Pancreas (tissue), 10 donors: ENCODE data around the gene IL1A. TPM values are rescaled to one million over a fixed set of nuclear protein-coding genes. Genes with fewer than 3 reads are reported as not detected.

Experiments
- ATAC-seq, 4 donors: fragments of 200-7000 bp; cut with Tn5 transposase; one replicate each; pipeline versions ENCODE4 v1.8.0 to v1.9.1; 2020; ENCODE audit warnings: mild to moderate bottlenecking in 4 of 4, moderate library complexity in 4 of 4
- DNase-seq, 6 donors: peaks; one replicate each; pipeline ENCODE4 v3.0.0-alpha.2; 2020
- FAIRE-seq: peaks from 2 replicates; lab custom pipeline; 2012; peaks lifted over from hg19 to GRCh38; lab: Jason Lieb, UNC
- H3K27ac ChIP-seq, 4 donors: fragments of 200-600 bp; sonication (generic); 1 replicate in 3 of 4; 2 replicates in 1 of 4; pipeline versions ENCODE4 v1.5.0 to v1.8.0; 2020
- H3K27me3 ChIP-seq, 4 donors: fragments of 200-600 bp; one replicate each; pipeline ENCODE4 v1.8.0; 2021
- H3K36me3 ChIP-seq, 3 donors: fragments of 200-600 bp; sonication (generic) in 1 of 3; one replicate each; pipeline versions ENCODE4 v1.5.0 to v1.8.0; 2020 to 2021
- H3K4me1 ChIP-seq, 3 donors: fragments of 200-600 bp; one replicate each; pipeline ENCODE4 v1.8.0; 2021
- H3K4me3 ChIP-seq, 4 donors: fragments of 200-600 bp; sonication (generic) in 2 of 4; one replicate each; pipeline versions ENCODE4 v1.5.0 to v1.8.0; 2020 to 2021
- H3K9me3 ChIP-seq, 4 donors: fragments of 200-600 bp; one replicate each; pipeline ENCODE4 v1.8.0; 2021
- whole genome bisulfite sequencing, 2 donors: extraction: QIAGEN DNeasy Blood & Tissue Kit; methylation state at CpG; one replicate each; pipeline ENCODE4 v1.1.7; 2013; 5-methylcytosine and 5-hydroxymethylcytosine counted together
- intact Hi-C, 3 donors: fragments of 100-400 bp; cut with DNase I; formaldehyde crosslinking; loops; one replicate each; pipeline versions ENCODE4 v1.11.1 to v1.14.2; 2022
- polyA plus RNA-seq, 2 donors: library from polyadenylated mRNA; stranded (reverse); fragments of 200-250 nt; gene quantifications; one replicate each; pipeline ENCODE4 v1.2.3, GENCODE V29; 2013
- total RNA-seq, 6 donors: library from RNA; stranded (reverse); fragmentation: NEBNext Ultra II Directional in 4 of 6; extraction: Animal tissue kit (Norgen Biotek cat#: 25700) in 4 of 6; gene quantifications; one replicate each; pipeline versions ENCODE4 v1.2.1 to v1.2.4, GENCODE V29; 2021 to 2023
- TF ChIP-seq, protein P1 (sequence below), 4 donors: fragments of 200-600 bp; sonication (generic) in 3 of 4; IDR thresholded peaks; one replicate each; pipeline versions ENCODE4 v1.5.0 to v1.8.0; 2021; ENCODE audit warnings: antibody characterized with exemption in 4 of 4
- donor health status: healthy with polysubstance abuse.
- donor health status: DM: no; HTN: no; CAD: no; lungs with moderate emphysema.
- donor health status: DM: no; HTN: no; CAD: no.
- donor health status: control.
- donor health status: control.
- donor health status: Bipolar disorder and iron deficiency.
- donor health status: DM: yes; HTN: yes; CAD: no.
- donor health status: DM: no; HTN: no; CAD: no.
- donor health status: DM: no; HTN: no; CAD: no.
- donor health status: DM: yes; HTN: yes; CAD: no.

IL1A gene
- total and polyA plus RNA-seq, 8 donors = 0.05 to 0.18 (median 0.09) TPM; not detected in 4

GRCh38 chr2:112724591-112725525, 59.4 kb downstream of the IL1A start:
- intact Hi-C loops = loop anchor here in 2 of 3 donors (5.0 kb wide), 2 partner anchors 103 to 118 kb away; no protein-coding TSS in a partner anchor

GRCh38 chr2:112723995-112724394, 60.3 kb downstream of the IL1A start:
- H3K4me3 ChIP-seq = no peak overlapping the region
- intact Hi-C loops = no loop called here
- H3K27ac ChIP-seq = no peak overlapping the region
- DNase-seq (peak in 1 of 6 donors; percentile 42), FAIRE-seq (no peak), ATAC-seq (no peak)
- no peaks in the 10 kb centered on the region for H3K36me3 ChIP-seq
- 80 to 92% methylated on average over 8 of the region's 8 CpGs for WGBS, 2 donors
- H3K9me3 ChIP-seq = no peaks in the 10 kb centered on the region
- H3K4me1 ChIP-seq = no peaks in the 10 kb centered on the region
- H3K27me3 ChIP-seq = no peaks in the 10 kb centered on the region
- TF ChIP-seq, protein P1, sequence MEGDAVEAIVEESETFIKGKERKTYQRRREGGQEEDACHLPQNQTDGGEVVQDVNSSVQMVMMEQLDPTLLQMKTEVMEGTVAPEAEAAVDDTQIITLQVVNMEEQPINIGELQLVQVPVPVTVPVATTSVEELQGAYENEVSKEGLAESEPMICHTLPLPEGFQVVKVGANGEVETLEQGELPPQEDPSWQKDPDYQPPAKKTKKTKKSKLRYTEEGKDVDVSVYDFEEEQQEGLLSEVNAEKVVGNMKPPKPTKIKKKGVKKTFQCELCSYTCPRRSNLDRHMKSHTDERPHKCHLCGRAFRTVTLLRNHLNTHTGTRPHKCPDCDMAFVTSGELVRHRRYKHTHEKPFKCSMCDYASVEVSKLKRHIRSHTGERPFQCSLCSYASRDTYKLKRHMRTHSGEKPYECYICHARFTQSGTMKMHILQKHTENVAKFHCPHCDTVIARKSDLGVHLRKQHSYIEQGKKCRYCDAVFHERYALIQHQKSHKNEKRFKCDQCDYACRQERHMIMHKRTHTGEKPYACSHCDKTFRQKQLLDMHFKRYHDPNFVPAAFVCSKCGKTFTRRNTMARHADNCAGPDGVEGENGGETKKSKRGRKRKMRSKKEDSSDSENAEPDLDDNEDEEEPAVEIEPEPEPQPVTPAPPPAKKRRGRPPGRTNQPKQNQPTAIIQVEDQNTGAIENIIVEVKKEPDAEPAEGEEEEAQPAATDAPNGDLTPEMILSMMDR (IDR thresholded peaks at IDR 0.05) = no peak

More at GRCh38 chr2:112724591-112725525, 59.4 kb downstream of the IL1A start:
- TF ChIP-seq, protein P1 (IDR thresholded peaks at IDR 0.05) = no peak
- H3K36me3 ChIP-seq = no peaks in the 10 kb centered on the region
- FAIRE-seq (no peak), ATAC-seq (no peak), DNase-seq (peak in 1 of 6 donors; percentile 55)
- H3K27ac ChIP-seq = no peak overlapping the region
- H3K4me3 ChIP-seq = no peak overlapping the region
- 74 to 77% methylated on average over 21 of the region's 21 CpGs for WGBS, 2 donors
- no peaks in the 10 kb centered on the region for H3K4me1 ChIP-seq
- H3K27me3 ChIP-seq = no peaks in the 10 kb centered on the region
- H3K9me3 ChIP-seq = no peaks in the 10 kb centered on the region

Other genes starting within 250 kb of the IL1A start
- 10 to 100 TPM in 4 of 6 donors, 1 to 10 TPM in 2; 9.3 to 16.9 (median 13.4) TPM for gene POLR1B, start 242.0 kb downstream of the IL1A start, total RNA-seq
- gene POLR1B, start 242.0 kb downstream of the IL1A start, polyA plus RNA-seq = 1 to 10 TPM; 5.5 to 6.2 TPM
- gene CHCHD5, start 199.9 kb downstream of the IL1A start, total RNA-seq = 10 to 100 TPM; 17.2 to 36.4 (median 26.4) TPM
- gene CHCHD5, start 199.9 kb downstream of the IL1A start, polyA plus RNA-seq = 10 to 100 TPM; 29.8 to 30.1 TPM
- 10 to 100 TPM; 10.6 to 22.9 (median 17.2) TPM for gene SLC20A1, start 138.6 kb downstream of the IL1A start, total RNA-seq
- gene SLC20A1, start 138.6 kb downstream of the IL1A start, polyA plus RNA-seq = 10 to 100 TPM; 14.1 to 25.9 TPM
- under 1 TPM in 1 of 6 donors, not detected in 5; 0.09 TPM for gene NT5DC4, start 63.5 kb downstream of the IL1A start, total RNA-seq
- gene NT5DC4, start 63.5 kb downstream of the IL1A start, polyA plus RNA-seq = not detected
- gene CKAP2L, start 19.9 kb downstream of the IL1A start, total RNA-seq = under 1 TPM in 4 of 6 donors, not detected in 2; 0.06 to 0.64 (median 0.33) TPM
- gene CKAP2L, start 19.9 kb downstream of the IL1A start, polyA plus RNA-seq = under 1 TPM; 0.04 to 0.05 TPM
- gene IL1B, start 52.3 kb upstream of the IL1A start, total RNA-seq = 1 to 10 TPM in 3 of 6 donors, under 1 TPM in 3; 0.32 to 3.9 (median 1.1) TPM
- gene IL1B, start 52.3 kb upstream of the IL1A start, polyA plus RNA-seq = 1 to 10 TPM in 1 of 2 donors, under 1 TPM in 1; 0.80 to 1.3 TPM
- not detected for gene IL37, start 126.7 kb upstream of the IL1A start, total RNA-seq
- gene IL37, start 126.7 kb upstream of the IL1A start, polyA plus RNA-seq = not detected
- gene IL36G, start 193.5 kb upstream of the IL1A start, total RNA-seq = not detected
- not detected for gene IL36G, start 193.5 kb upstream of the IL1A start, polyA plus RNA-seq
- not detected for gene IL36A, start 221.0 kb upstream of the IL1A start, total RNA-seq
- not detected for gene IL36A, start 221.0 kb upstream of the IL1A start, polyA plus RNA-seq